ENCODE results near the gene SLC27A3.
"Not testable (repeated sequence)": the region's sequence is repeated elsewhere in the genome, so short reads cannot be mapped to it uniquely, and the experiment has no call there.

The SLC27A3 gene

GRCh38 chr1:153775458-153776327 is 486 bp downstream of the SLC27A3 start:
- H3K9me3 ChIP-seq (ENCODE audit: control insufficient read depth, low read length) = no peaks in the 10 kb centered on the region
- H3K4me3 ChIP-seq (ENCODE audit: extremely low read depth, insufficient read depth, low read length, poor library complexity, severe bottlenecking) = peak overlapping the region; percentile 60
- peak overlapping the region; percentile 45 for H3K27ac ChIP-seq (ENCODE audit: low read depth, low read length, severe bottlenecking)
- WGBS, 2 experiments (ENCODE audit: insufficient coverage in 2 of 2) = 1% methylated on average over 46 to 76 of the region's 83 CpGs
- H3K4me1 ChIP-seq (ENCODE audit: control insufficient read depth, insufficient read depth, low read length, poor library complexity, severe bottlenecking) = peaks cover 15% of the 10 kb centered on the region
- peaks cover 32% of the 10 kb centered on the region for H3K36me3 ChIP-seq (ENCODE audit: control insufficient read depth, insufficient read depth, low read length)

- Histone ChIP-seq H3K36me3 (ENCODE audit: control insufficient read depth, insufficient read depth, low read length) (peaks cover 25% of the 10 kb centered on the region), H3K27ac (ENCODE audit: low read depth, low read length, severe bottlenecking) (no peak overlapping the region), H3K4me3 (ENCODE audit: extremely low read depth, insufficient read depth, low read length, poor library complexity, severe bottlenecking) (peak overlapping the region; percentile 60), H3K9me3 (ENCODE audit: control insufficient read depth, low read length) (no peaks in the 10 kb centered on the region), H3K4me1 (ENCODE audit: control insufficient read depth, insufficient read depth, low read length, poor library complexity, severe bottlenecking) (peaks cover 15% of the 10 kb centered on the region)
- WGBS, 2 experiments (ENCODE audit: insufficient coverage in 2 of 2) = 80 to 84% methylated on average over 8 to 9 of the region's 10 CpGs
Observed at GRCh38 chr1:153776352-153776751, 1.1 kb downstream of the SLC27A3 start.

GRCh38 chr1:153776845-153777370 is 1.7 kb downstream of the SLC27A3 start:
- 85 to 94% methylated on average over 6 to 8 of the region's 10 CpGs for WGBS, 2 experiments (ENCODE audit: insufficient coverage in 2 of 2)
- Histone ChIP-seq H3K27ac (ENCODE audit: low read depth, low read length, severe bottlenecking) (no peak overlapping the region), H3K36me3 (ENCODE audit: control insufficient read depth, insufficient read depth, low read length) (peaks cover 21% of the 10 kb centered on the region), H3K4me3 (ENCODE audit: extremely low read depth, insufficient read depth, low read length, poor library complexity, severe bottlenecking) (no peak overlapping the region), H3K4me1 (ENCODE audit: control insufficient read depth, insufficient read depth, low read length, poor library complexity, severe bottlenecking) (peaks cover 15% of the 10 kb centered on the region), H3K9me3 (ENCODE audit: control insufficient read depth, low read length) (no peaks in the 10 kb centered on the region)

GRCh38 chr1:153777648-153778047 is 2.4 kb downstream of the SLC27A3 start:
- Histone ChIP-seq H3K27ac (ENCODE audit: low read depth, low read length, severe bottlenecking) (no peak overlapping the region), H3K36me3 (ENCODE audit: control insufficient read depth, insufficient read depth, low read length) (peaks cover 14% of the 10 kb centered on the region), H3K4me1 (ENCODE audit: control insufficient read depth, insufficient read depth, low read length, poor library complexity, severe bottlenecking) (peaks cover 15% of the 10 kb centered on the region), H3K9me3 (ENCODE audit: control insufficient read depth, low read length) (no peaks in the 10 kb centered on the region), H3K4me3 (ENCODE audit: extremely low read depth, insufficient read depth, low read length, poor library complexity, severe bottlenecking) (no peak overlapping the region)
- WGBS, 2 experiments (ENCODE audit: insufficient coverage in 2 of 2) = 87 to 90% methylated on average over 7 of the region's 7 CpGs

GRCh38 chr1:153778051-153778823 is 3.0 kb downstream of the SLC27A3 start:
- Histone ChIP-seq H3K4me1 (ENCODE audit: control insufficient read depth, insufficient read depth, low read length, poor library complexity, severe bottlenecking) (peaks cover 14% of the 10 kb centered on the region), H3K36me3 (ENCODE audit: control insufficient read depth, insufficient read depth, low read length) (peaks cover 8% of the 10 kb centered on the region), H3K9me3 (ENCODE audit: control insufficient read depth, low read length) (no peaks in the 10 kb centered on the region), H3K27ac (ENCODE audit: low read depth, low read length, severe bottlenecking) (no peak overlapping the region), H3K4me3 (ENCODE audit: extremely low read depth, insufficient read depth, low read length, poor library complexity, severe bottlenecking) (no peak overlapping the region)
- WGBS, 2 experiments (ENCODE audit: insufficient coverage in 2 of 2) = 94 to 97% methylated on average over 11 to 17 of the region's 22 CpGs

GRCh38 chr1:153778824-153779519 is 3.8 kb downstream of the SLC27A3 start:
- no peak overlapping the region for H3K27ac ChIP-seq (ENCODE audit: low read depth, low read length, severe bottlenecking)
- H3K4me1 ChIP-seq (ENCODE audit: control insufficient read depth, insufficient read depth, low read length, poor library complexity, severe bottlenecking) = peaks cover 7% of the 10 kb centered on the region
- H3K4me3 ChIP-seq (ENCODE audit: extremely low read depth, insufficient read depth, low read length, poor library complexity, severe bottlenecking) = no peak overlapping the region
- no peaks in the 10 kb centered on the region for H3K9me3 ChIP-seq (ENCODE audit: control insufficient read depth, low read length)
- WGBS, 2 experiments (ENCODE audit: insufficient coverage in 2 of 2) = 93 to 96% methylated on average over 16 to 17 of the region's 18 CpGs
- H3K36me3 ChIP-seq (ENCODE audit: control insufficient read depth, insufficient read depth, low read length) = peaks cover 4% of the 10 kb centered on the region

- 86 to 92% methylated on average over 16 of the region's 17 CpGs for WGBS, 2 experiments (ENCODE audit: insufficient coverage in 2 of 2)
- Histone ChIP-seq H3K4me3 (ENCODE audit: extremely low read depth, insufficient read depth, low read length, poor library complexity, severe bottlenecking) (no peak overlapping the region), H3K4me1 (ENCODE audit: control insufficient read depth, insufficient read depth, low read length, poor library complexity, severe bottlenecking) (peaks cover 5% of the 10 kb centered on the region), H3K36me3 (ENCODE audit: control insufficient read depth, insufficient read depth, low read length) (no peaks in the 10 kb centered on the region), H3K9me3 (ENCODE audit: control insufficient read depth, low read length) (no peaks in the 10 kb centered on the region), H3K27ac (ENCODE audit: low read depth, low read length, severe bottlenecking) (no peak overlapping the region)
Observed at GRCh38 chr1:153779781-153780541, 4.8 kb downstream of the SLC27A3 start.

GRCh38 chr1:153780551-153780950 is 5.3 kb downstream of the SLC27A3 start:
- H3K9me3 ChIP-seq (ENCODE audit: control insufficient read depth, low read length) = no peaks in the 10 kb centered on the region

GRCh38 chr1:153782648-153783047 is 7.4 kb downstream of the SLC27A3 start:
- not testable (repeated sequence) for H3K27ac ChIP-seq (ENCODE audit: low read depth, low read length, severe bottlenecking); H3K36me3 ChIP-seq (ENCODE audit: control insufficient read depth, insufficient read depth, low read length); H3K4me1 ChIP-seq (ENCODE audit: control insufficient read depth, insufficient read depth, low read length, poor library complexity, severe bottlenecking); H3K9me3 ChIP-seq (ENCODE audit: control insufficient read depth, low read length)
- peak overlapping the region; percentile 62 for H3K4me3 ChIP-seq (ENCODE audit: extremely low read depth, insufficient read depth, low read length, poor library complexity, severe bottlenecking)
- 94 to 100% methylated on average over 3 to 5 of the region's 8 CpGs for whole genome bisulfite sequencing, 2 experiments (ENCODE audit: insufficient coverage in 2 of 2)

More at GRCh38 chr1:153780551-153780950, 5.3 kb downstream of the SLC27A3 start:
- no peak overlapping the region for H3K27ac ChIP-seq (ENCODE audit: low read depth, low read length, severe bottlenecking)
- H3K4me3 ChIP-seq (ENCODE audit: extremely low read depth, insufficient read depth, low read length, poor library complexity, severe bottlenecking) = no peak overlapping the region
- peaks cover 5% of the 10 kb centered on the region for H3K4me1 ChIP-seq (ENCODE audit: control insufficient read depth, insufficient read depth, low read length, poor library complexity, severe bottlenecking)
- WGBS, 2 experiments (ENCODE audit: insufficient coverage in 2 of 2) = 78 to 94% methylated on average over 2 to 4 of the region's 4 CpGs
- no peaks in the 10 kb centered on the region for H3K36me3 ChIP-seq (ENCODE audit: control insufficient read depth, insufficient read depth, low read length)

Measured in mesodermal cell (in vitro differentiated cells).